H9 (cell line): Measurements from ENCODE around the gene EIF5A2. TPM values are rescaled to one million over a fixed set of nuclear protein-coding genes. Genes with fewer than 3 reads are reported as not detected.

Experiments used
- DNase-seq: peaks from one replicate; pipeline ENCODE4 v3.0.0-alpha.2; 2017
- H2AFZ ChIP-seq: one replicate; pipeline ENCODE4 v1.6.1; 2013; ENCODE audit warnings: mild to moderate bottlenecking, low read length, control low read depth, moderate library complexity
- H2AK5ac ChIP-seq: 2 replicates; pipeline ENCODE4 v1.6.1; 2013; ENCODE audit warnings: low read length, control low read depth, mixed read lengths; ENCODE audit not compliant: insufficient read length
- H2BK120ac ChIP-seq: one replicate; pipeline ENCODE4 v1.6.1; 2013; ENCODE audit warnings: low read depth, mild to moderate bottlenecking, low read length, control low read depth, inconsistent platforms; ENCODE audit not compliant: poor library complexity, severe bottlenecking
- H2BK12ac ChIP-seq: 2 replicates; pipeline ENCODE4 v1.6.1; 2013; ENCODE audit warnings: low read length, control low read depth, mixed read lengths, low read depth; ENCODE audit not compliant: insufficient read length
- H2BK15ac ChIP-seq: 2 replicates; pipeline ENCODE4 v1.6.1; 2013; ENCODE audit warnings: low read depth, low read length, control low read depth
- H2BK20ac ChIP-seq: one replicate; pipeline ENCODE4 v1.6.1; 2013; ENCODE audit warnings: low read depth, mild to moderate bottlenecking, low read length, control low read depth, inconsistent platforms; ENCODE audit not compliant: poor library complexity, severe bottlenecking
- H2BK5ac ChIP-seq: 2 replicates; pipeline ENCODE4 v1.6.1; 2013; ENCODE audit warnings: low read length, control low read depth, mixed read lengths; ENCODE audit not compliant: insufficient read length
- H3K14ac ChIP-seq: 2 replicates; pipeline ENCODE4 v1.6.1; 2013; ENCODE audit warnings: low read length, control low read depth; ENCODE audit not compliant: insufficient read depth
- H3K18ac ChIP-seq: 2 replicates; pipeline ENCODE4 v1.6.1; 2013; ENCODE audit warnings: low read depth, mild to moderate bottlenecking, mixed read lengths, low read length, control low read depth; ENCODE audit not compliant: insufficient read length
- H3K23ac ChIP-seq: 2 replicates; pipeline ENCODE4 v1.6.1; 2013; ENCODE audit warnings: low read length, control low read depth, mixed read lengths, low read depth; ENCODE audit not compliant: insufficient read length
- H3K23me2 ChIP-seq: 2 replicates; pipeline ENCODE4 v1.6.1; 2013; ENCODE audit warnings: low read depth, mild to moderate bottlenecking, mixed read lengths, low read length, control low read depth; ENCODE audit not compliant: insufficient read length, poor library complexity, severe bottlenecking
- H3K27ac ChIP-seq: 2 replicates; pipeline ENCODE4 v1.5.1; 2013; ENCODE audit warnings: low read length, control low read depth, mixed read lengths, low read depth; ENCODE audit not compliant: insufficient read length
- H3K27me3 ChIP-seq: 2 replicates; pipeline ENCODE4 v1.6.1; 2013; ENCODE audit warnings: low read length, control low read depth, inconsistent platforms; ENCODE audit not compliant: insufficient read depth
- H3K4ac ChIP-seq: 2 replicates; pipeline ENCODE4 v1.6.1; 2013; ENCODE audit warnings: low read depth, mild to moderate bottlenecking, control low read depth, inconsistent platforms, low read length, moderate library complexity
- H3K4me1 ChIP-seq: 2 replicates; pipeline ENCODE4 v1.6.1; 2013; ENCODE audit warnings: low read length, control low read depth, inconsistent platforms; ENCODE audit not compliant: insufficient read depth
- H3K4me2 ChIP-seq: 2 replicates; pipeline ENCODE4 v1.6.1; 2013; ENCODE audit warnings: low read length, control low read depth, mixed read lengths; ENCODE audit not compliant: insufficient read length, insufficient read depth
- H3K56ac ChIP-seq: 2 replicates; pipeline ENCODE4 v1.6.1; 2013; ENCODE audit warnings: low read depth, mild to moderate bottlenecking, mixed read lengths, low read length, control low read depth; ENCODE audit not compliant: insufficient read length
- H3K79me1 ChIP-seq: 2 replicates; pipeline ENCODE4 v1.6.1; 2013; ENCODE audit warnings: low read depth, mild to moderate bottlenecking, moderate library complexity, low read length, control low read depth, inconsistent platforms; ENCODE audit not compliant: insufficient read depth, poor library complexity, severe bottlenecking
- H3K79me2 ChIP-seq: 2 replicates; pipeline ENCODE4 v1.6.1; 2013; ENCODE audit warnings: low read length, control low read depth, inconsistent platforms; ENCODE audit not compliant: insufficient read depth
- H3K9ac ChIP-seq: 2 replicates; pipeline ENCODE4 v1.6.1; 2013; ENCODE audit warnings: low read length, control low read depth, mixed read lengths; ENCODE audit not compliant: insufficient read length; ENCODE audit errors: extremely low read depth
- H3K9me3 ChIP-seq: one replicate; pipeline ENCODE4 v1.6.1; 2013; ENCODE audit warnings: low read depth, low read length, inconsistent platforms; ENCODE audit not compliant: control insufficient read depth
- H3T11ph ChIP-seq: one replicate; pipeline ENCODE4 v1.6.1; 2013; ENCODE audit warnings: mild to moderate bottlenecking, low read length, control low read depth, inconsistent platforms
- H4K20me1 ChIP-seq: one replicate; pipeline ENCODE4 v1.6.1; 2013; ENCODE audit not compliant: control insufficient read depth, insufficient read length, insufficient read depth
- H4K5ac ChIP-seq: 2 replicates; pipeline ENCODE4 v1.6.1; 2013; ENCODE audit warnings: low read depth, mild to moderate bottlenecking, mixed read lengths, low read length, control low read depth; ENCODE audit not compliant: insufficient read length
- H4K8ac ChIP-seq: replicated peaks from 2 replicates; pipeline ENCODE4 v1.6.1; 2013; ENCODE audit warnings: low read length, control low read depth, mixed read lengths, low read depth; ENCODE audit not compliant: insufficient read length
- H4K91ac ChIP-seq: 2 replicates; pipeline ENCODE4 v1.6.1; 2013; ENCODE audit warnings: low read depth, mild to moderate bottlenecking, moderate library complexity, mixed read lengths, low read length, control low read depth; ENCODE audit not compliant: insufficient read length
- H3K27ac Mint-ChIP-seq, 3 experiments: 2 replicates in 2 of 3; 3 replicates in 1 of 3; pipeline ENCODE4 v1.8.0; 2020 to 2021; ENCODE audit warnings: mixed read lengths in 3 of 3, mild to moderate bottlenecking in 1 of 3, moderate library complexity in 1 of 3
- H3K27me3 Mint-ChIP-seq: 2 replicates; pipeline ENCODE4 v1.8.0; 2021; ENCODE audit warnings: low read depth, mild to moderate bottlenecking, moderate library complexity, mixed read lengths
- H3K36me3 Mint-ChIP-seq, 3 experiments: 2 replicates in 2 of 3; 3 replicates in 1 of 3; pipeline ENCODE4 v1.8.0; 2020 to 2021; ENCODE audit warnings: low read depth in 3 of 3, mixed read lengths in 3 of 3; ENCODE audit not compliant: insufficient read depth in 1 of 3
- H3K4me1 Mint-ChIP-seq, 2 experiments: 2 replicates each; pipeline ENCODE4 v1.8.0; 2020; ENCODE audit warnings: mixed read lengths in 2 of 2
- H3K4me3 Mint-ChIP-seq, 2 experiments: 2 replicates in 1 of 2; 3 replicates in 1 of 2; pipeline ENCODE4 v1.8.0; 2020 to 2021; ENCODE audit warnings: mild to moderate bottlenecking in 2 of 2, mixed read lengths in 2 of 2, moderate library complexity in 1 of 2
- H3K9me3 Mint-ChIP-seq, 2 experiments: 2 replicates in 1 of 2; 3 replicates in 1 of 2; pipeline ENCODE4 v1.8.0; 2020; ENCODE audit warnings: mild to moderate bottlenecking in 2 of 2, mixed read lengths in 2 of 2, moderate library complexity in 1 of 2
- WGBS: extraction: QIAGEN DNeasy Blood & Tissue Kit; methylation state at CpG from one replicate; pipeline ENCODE4 v1.1.7; 2013; ENCODE audit warnings: missing lambda C conversion rate, low lambda C conversion rate, mixed read lengths; ENCODE audit not compliant: insufficient read length; ENCODE audit errors: extremely low coverage; 5-methylcytosine and 5-hydroxymethylcytosine counted together
- total RNA-seq: library from RNA; stranded (reverse); gene quantifications from 2 replicates; pipeline ENCODE4 v1.2.1, GENCODE V29; 2021
- TF ChIP-seq, protein P1 (sequence below): fragments of 200-600 bp; sonication (generic); conservative IDR thresholded peaks from 3 replicates; pipeline ENCODE4 v1.8.0; 2021; ENCODE audit warnings: antibody characterized with exemption, mild to moderate bottlenecking

EIF5A2 gene
- total RNA-seq, 1 experiment from 2014 or later = 7.7 TPM

DNA sequence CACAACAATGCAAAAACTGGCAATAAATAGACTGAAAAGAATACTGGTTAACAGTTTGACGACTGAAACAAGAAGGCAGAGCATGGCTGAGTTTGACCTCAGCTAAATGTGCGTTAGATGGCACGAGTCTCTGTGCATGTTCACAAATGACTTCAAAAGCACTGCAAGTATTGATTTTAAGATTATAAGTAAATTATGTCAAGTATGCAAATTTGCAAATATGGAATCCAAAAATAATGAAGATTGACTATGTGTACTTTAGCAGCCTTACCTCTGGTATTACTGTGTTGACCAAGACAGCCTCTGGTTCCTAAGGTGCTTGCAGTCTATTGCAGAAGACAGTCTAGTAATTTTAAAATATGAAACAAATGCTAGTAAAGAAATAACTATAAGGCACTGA, 2.6 kb upstream of the EIF5A2 start:
- no peak overlapping the region for H2BK15ac ChIP-seq
- no peak overlapping the region for H3K27ac Mint-ChIP-seq
- H4K20me1 ChIP-seq = no peaks in the 10 kb centered on the region
- no peak overlapping the region for H3K27ac ChIP-seq
- H3K56ac ChIP-seq = no peak overlapping the region
- no peak overlapping the region for H4K8ac ChIP-seq
- peaks cover 11 to 15% of the 10 kb centered on the region in 2 experiments for H3K9me3 Mint-ChIP-seq
- no peak overlapping the region for H3K4me2 ChIP-seq
- no peak overlapping the region for H2BK20ac ChIP-seq
- no peak overlapping the region for H2BK120ac ChIP-seq
- no peak overlapping the region for H3T11ph ChIP-seq
- no peak overlapping the region for H2AK5ac ChIP-seq
- peaks cover 34% of the 10 kb centered on the region for H3K27me3 Mint-ChIP-seq
- no peaks in the 10 kb centered on the region; the same call in 1 of the 2 replicates for H3K27me3 ChIP-seq
- TF ChIP-seq, protein P1, sequence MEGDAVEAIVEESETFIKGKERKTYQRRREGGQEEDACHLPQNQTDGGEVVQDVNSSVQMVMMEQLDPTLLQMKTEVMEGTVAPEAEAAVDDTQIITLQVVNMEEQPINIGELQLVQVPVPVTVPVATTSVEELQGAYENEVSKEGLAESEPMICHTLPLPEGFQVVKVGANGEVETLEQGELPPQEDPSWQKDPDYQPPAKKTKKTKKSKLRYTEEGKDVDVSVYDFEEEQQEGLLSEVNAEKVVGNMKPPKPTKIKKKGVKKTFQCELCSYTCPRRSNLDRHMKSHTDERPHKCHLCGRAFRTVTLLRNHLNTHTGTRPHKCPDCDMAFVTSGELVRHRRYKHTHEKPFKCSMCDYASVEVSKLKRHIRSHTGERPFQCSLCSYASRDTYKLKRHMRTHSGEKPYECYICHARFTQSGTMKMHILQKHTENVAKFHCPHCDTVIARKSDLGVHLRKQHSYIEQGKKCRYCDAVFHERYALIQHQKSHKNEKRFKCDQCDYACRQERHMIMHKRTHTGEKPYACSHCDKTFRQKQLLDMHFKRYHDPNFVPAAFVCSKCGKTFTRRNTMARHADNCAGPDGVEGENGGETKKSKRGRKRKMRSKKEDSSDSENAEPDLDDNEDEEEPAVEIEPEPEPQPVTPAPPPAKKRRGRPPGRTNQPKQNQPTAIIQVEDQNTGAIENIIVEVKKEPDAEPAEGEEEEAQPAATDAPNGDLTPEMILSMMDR = no peak
- H4K91ac ChIP-seq = no peak overlapping the region
- no peaks in the 10 kb centered on the region; the same call in 1 of the 2 replicates for H3K4me1 ChIP-seq
- DNase-seq = no peak
- peaks cover 5% of the 10 kb centered on the region for H3K23me2 ChIP-seq
- H2BK5ac ChIP-seq = no peak overlapping the region
- H3K9me3 ChIP-seq = no peaks in the 10 kb centered on the region
- no peak overlapping the region for H2AFZ ChIP-seq
- H3K4ac ChIP-seq = no peak overlapping the region
- no peak overlapping the region for H3K4me3 Mint-ChIP-seq
- H4K5ac ChIP-seq = no peak overlapping the region
- no peaks in the 10 kb centered on the region for H3K79me2 ChIP-seq
- H3K4me1 Mint-ChIP-seq = peaks cover 14 to 15% of the 10 kb centered on the region in 2 experiments
- WGBS = no CpG with 5 or more reads among the region's 3 CpGs
- no peaks in the 10 kb centered on the region for H3K79me1 ChIP-seq
- no peak overlapping the region for H3K18ac ChIP-seq
- no peak overlapping the region for H2BK12ac ChIP-seq
- no peak overlapping the region for H3K14ac ChIP-seq
- no peak overlapping the region for H3K23ac ChIP-seq
- peaks cover 6 to 10% (median 7%) of the 10 kb centered on the region in 3 experiments; a peak in 6 of 7 replicates for H3K36me3 Mint-ChIP-seq
- H3K9ac ChIP-seq = no peak overlapping the region
